Breast epithelium (tissue), 4 donors: ENCODE measurements around the gene WIZ. TPM values are rescaled to one million over a fixed set of nuclear protein-coding genes. Genes with fewer than 3 reads are reported as not detected.
"Not testable (repeated sequence)": the region's sequence is repeated elsewhere in the genome, so short reads cannot be mapped to it uniquely, and the experiment has no call there.

Source experiments
- DNase-seq, 2 donors: peaks; one replicate each; pipeline ENCODE4 v3.0.0-alpha.2; 2019; ENCODE audit warnings: low spot score in 2 of 2
- H3K27ac ChIP-seq, 2 donors: fragments of 200-600 bp; sonication (generic) in 1 of 2; one replicate each; pipeline ENCODE4 v1.5.1; 2016 to 2019; ENCODE audit warnings: mild to moderate bottlenecking in 1 of 2
- H3K27me3 ChIP-seq, 2 donors: fragments of 200-600 bp; sonication (generic) in 1 of 2; one replicate each; pipeline versions ENCODE4 v1.5.1 to v1.6.0; 2017 to 2019; ENCODE audit warnings: control low read depth in 1 of 2, mild to moderate bottlenecking in 1 of 2
- H3K36me3 ChIP-seq: fragments of 200-600 bp; one replicate; pipeline ENCODE4 v1.5.1; 2019
- H3K4me1 ChIP-seq, 2 donors: fragments of 200-600 bp; sonication (generic); one replicate each; pipeline ENCODE4 v1.5.1; 2016 to 2019; ENCODE audit warnings: control low read depth in 1 of 2
- H3K4me3 ChIP-seq, 3 donors: fragments of 200-600 bp; sonication (generic); 1 replicate in 2 of 3; 2 replicates in 1 of 3; pipeline ENCODE4 v1.5.1; 2016 to 2019; ENCODE audit warnings: mild to moderate bottlenecking in 3 of 3, moderate library complexity in 2 of 3
- H3K9me3 ChIP-seq, 2 donors: fragments of 200-600 bp; sonication (generic) in 1 of 2; one replicate each; pipeline ENCODE4 v1.5.1; 2016 to 2019; ENCODE audit warnings: control low read depth in 1 of 2
- CTCF ChIP-seq, 3 donors: fragments of 450-650 bp; IDR thresholded peaks; one replicate each; pipeline ENCODE4 v1.5.1; 2016 to 2017; ENCODE audit warnings: antibody characterized with exemption in 3 of 3, mild to moderate bottlenecking in 3 of 3, moderate library complexity in 3 of 3
- POLR2A ChIP-seq: fragments of 450-650 bp; IDR thresholded peaks from one replicate; pipeline ENCODE4 v1.6.1; 2016; ENCODE audit warnings: antibody characterized with exemption, mild to moderate bottlenecking, moderate library complexity
- POLR2AphosphoS5 ChIP-seq, 3 donors: sonication (generic); formaldehyde crosslinking; IDR thresholded peaks; one replicate each; pipeline ENCODE4 v1.6.1; 2017; ENCODE audit warnings: antibody characterized with exemption in 3 of 3
- intact Hi-C: fragments of 100-400 bp; cut with DNase I; formaldehyde crosslinking; loops from one replicate; pipeline ENCODE4 v1.15.1; 2023; ENCODE audit warnings: low total_unique reads
- total RNA-seq, 3 donors: library from RNA; depleted of rRNA; stranded (reverse); fragments of >200 nt; gene quantifications; one replicate each; pipeline ENCODE4 v1.1.0, GENCODE V29; 2016

WIZ gene
- total RNA-seq, 3 donors from 2014 or later, result 17.6 to 51.1 (median 34.9) TPM

- no peaks in the 10 kb centered on the region for H3K9me3 ChIP-seq
- H3K27me3 ChIP-seq, result peaks cover 0 to 7% of the 10 kb centered on the region in 2 donors
- TF ChIP-seq CTCF (IDR thresholded peaks at IDR 0.05) (no peak), POLR2AphosphoS5 (IDR thresholded peaks at IDR 0.05) (no peak), POLR2A (no peak)
- intact Hi-C loops, result no loop called here
- no peaks in the 10 kb centered on the region for H3K36me3 ChIP-seq
- no peaks in the 10 kb centered on the region for H3K4me1 ChIP-seq
- H3K4me3 ChIP-seq, result no peak overlapping the region
- no peak overlapping the region for H3K27ac ChIP-seq
- DNase-seq, result no peak
Measured at GRCh38 chr19:15475611-15476010, 25.9 kb upstream of the WIZ start.

DNA sequence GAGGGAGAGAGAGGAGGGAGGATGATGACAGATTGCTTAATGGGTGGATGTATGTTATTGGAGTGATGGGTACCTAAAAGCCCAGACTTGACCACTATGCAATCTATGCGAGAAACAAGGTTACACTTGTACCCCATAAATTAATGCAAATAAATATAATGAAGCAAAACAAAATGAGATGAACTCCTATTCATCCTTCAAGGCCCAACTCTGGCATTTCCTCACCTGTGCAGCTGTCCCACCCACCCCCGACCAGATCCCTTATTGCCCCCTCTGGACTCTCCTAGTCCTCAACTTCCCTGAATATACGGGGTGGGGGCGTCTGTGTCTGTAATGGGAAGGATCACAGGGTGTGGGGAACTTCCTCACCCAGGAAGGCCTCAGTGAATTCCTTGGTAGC, 25.4 kb upstream of the WIZ start:
- intact Hi-C loops, result no loop called here
- no peak for TF ChIP-seq CTCF (IDR thresholded peaks at IDR 0.05)
- no peak for TF ChIP-seq POLR2AphosphoS5 (IDR thresholded peaks at IDR 0.05)
- TF ChIP-seq POLR2A, result no peak
- H3K27me3 ChIP-seq, result peaks cover 0 to 10% of the 10 kb centered on the region in 2 donors
- H3K27ac ChIP-seq, result no peak overlapping the region
- H3K9me3 ChIP-seq, result no peaks in the 10 kb centered on the region
- H3K4me3 ChIP-seq, result no peak overlapping the region
- H3K4me1 ChIP-seq, result no peaks in the 10 kb centered on the region
- no peak for DNase-seq
- H3K36me3 ChIP-seq, result no peaks in the 10 kb centered on the region

DNA sequence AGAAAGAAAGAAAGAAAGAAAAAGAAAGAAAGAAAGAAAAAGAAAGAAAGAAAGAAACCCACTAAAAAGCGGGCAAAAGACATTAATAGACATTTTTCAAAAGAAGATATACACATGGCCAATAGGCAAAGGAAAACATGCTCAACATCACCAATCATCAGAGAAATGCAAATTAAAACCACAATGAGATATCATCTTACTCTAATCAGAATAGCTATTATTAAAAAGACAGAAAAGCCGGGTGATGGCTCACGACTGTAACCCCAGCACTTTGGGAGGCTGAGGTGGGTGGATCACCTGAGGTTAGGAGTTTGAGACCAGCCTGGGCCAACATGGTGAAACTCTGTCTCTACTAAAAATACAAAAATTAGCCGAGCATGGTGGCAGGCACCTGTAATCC, 24.1 kb upstream of the WIZ start:
- H3K9me3 ChIP-seq, H3K4me3 ChIP-seq, intact Hi-C loops, H3K27ac ChIP-seq, H3K4me1 ChIP-seq, DNase-seq, H3K36me3 ChIP-seq: not testable (repeated sequence)
- peaks cover 0 to 22% of the 10 kb centered on the region in 2 donors for H3K27me3 ChIP-seq

DNA sequence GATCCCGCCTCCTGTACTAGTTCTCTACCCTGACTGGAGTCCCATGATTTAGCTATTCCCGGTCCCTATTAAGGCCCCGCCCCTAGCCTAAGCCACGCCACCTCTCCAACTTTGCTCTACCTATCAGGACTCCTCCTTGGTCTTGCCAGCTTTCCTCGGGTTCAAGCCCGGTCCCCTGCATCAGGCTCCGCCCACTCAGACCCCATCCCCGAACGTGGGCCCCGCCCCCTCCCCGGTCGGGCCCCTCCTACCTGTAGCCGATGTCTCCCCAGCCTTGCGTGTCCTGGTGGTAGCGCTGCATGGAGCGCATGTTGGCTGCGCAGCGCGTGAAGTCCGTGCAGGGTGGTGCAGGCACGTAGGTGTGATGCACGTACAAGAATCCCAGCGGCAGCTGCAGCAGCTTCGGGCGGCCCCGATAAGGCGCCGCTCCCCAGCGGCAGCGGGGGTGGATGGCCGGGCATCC, 21.9 kb upstream of the WIZ start:
- no peak overlapping the region for H3K27ac ChIP-seq
- intact Hi-C loops, result no loop called here
- no peak for TF ChIP-seq POLR2AphosphoS5 (IDR thresholded peaks at IDR 0.05)
- no peak for TF ChIP-seq CTCF (IDR thresholded peaks at IDR 0.05)
- peaks cover 3 to 30% of the 10 kb centered on the region in 2 donors for H3K27me3 ChIP-seq
- H3K4me1 ChIP-seq, result no peaks in the 10 kb centered on the region
- no peaks in the 10 kb centered on the region for H3K36me3 ChIP-seq
- H3K9me3 ChIP-seq, result no peaks in the 10 kb centered on the region
- peak in 1 of 2 donors; percentile 47 for DNase-seq
- H3K4me3 ChIP-seq, result no peak overlapping the region

GRCh38 chr19:15469513-15470297, 19.9 kb upstream of the WIZ start:
- Histone ChIP-seq H3K27ac (no peak overlapping the region), H3K9me3 (no peaks in the 10 kb centered on the region), H3K4me3 (peak overlapping the region; percentile 28 to 63 (median 38)), H3K4me1 (no peaks in the 10 kb centered on the region), H3K27me3 (peaks cover 3 to 34% of the 10 kb centered on the region in 2 donors), H3K36me3 (no peaks in the 10 kb centered on the region)
- no peak for TF ChIP-seq POLR2AphosphoS5 (IDR thresholded peaks at IDR 0.05)
- no peak for TF ChIP-seq CTCF (IDR thresholded peaks at IDR 0.05)
- TF ChIP-seq POLR2A, result no peak
- no peak for DNase-seq
- intact Hi-C loops, result no loop called here
